NOMO-1 treated with DMSO at 0.1 percent for 48 hours (cell line): Measurements from ENCODE around the gene GTF3C1.
"Not testable (repeated sequence)": the region's sequence is repeated elsewhere in the genome, so short reads cannot be mapped to it uniquely, and the experiment has no call there.

ENCODE experiments used
- DNase-seq: peaks from one replicate; lab custom pipeline; 2025; ENCODE audit not compliant: unreplicated experiment; lab: John Stamatoyannopoulos, UW

Gene GTF3C1

DNA sequence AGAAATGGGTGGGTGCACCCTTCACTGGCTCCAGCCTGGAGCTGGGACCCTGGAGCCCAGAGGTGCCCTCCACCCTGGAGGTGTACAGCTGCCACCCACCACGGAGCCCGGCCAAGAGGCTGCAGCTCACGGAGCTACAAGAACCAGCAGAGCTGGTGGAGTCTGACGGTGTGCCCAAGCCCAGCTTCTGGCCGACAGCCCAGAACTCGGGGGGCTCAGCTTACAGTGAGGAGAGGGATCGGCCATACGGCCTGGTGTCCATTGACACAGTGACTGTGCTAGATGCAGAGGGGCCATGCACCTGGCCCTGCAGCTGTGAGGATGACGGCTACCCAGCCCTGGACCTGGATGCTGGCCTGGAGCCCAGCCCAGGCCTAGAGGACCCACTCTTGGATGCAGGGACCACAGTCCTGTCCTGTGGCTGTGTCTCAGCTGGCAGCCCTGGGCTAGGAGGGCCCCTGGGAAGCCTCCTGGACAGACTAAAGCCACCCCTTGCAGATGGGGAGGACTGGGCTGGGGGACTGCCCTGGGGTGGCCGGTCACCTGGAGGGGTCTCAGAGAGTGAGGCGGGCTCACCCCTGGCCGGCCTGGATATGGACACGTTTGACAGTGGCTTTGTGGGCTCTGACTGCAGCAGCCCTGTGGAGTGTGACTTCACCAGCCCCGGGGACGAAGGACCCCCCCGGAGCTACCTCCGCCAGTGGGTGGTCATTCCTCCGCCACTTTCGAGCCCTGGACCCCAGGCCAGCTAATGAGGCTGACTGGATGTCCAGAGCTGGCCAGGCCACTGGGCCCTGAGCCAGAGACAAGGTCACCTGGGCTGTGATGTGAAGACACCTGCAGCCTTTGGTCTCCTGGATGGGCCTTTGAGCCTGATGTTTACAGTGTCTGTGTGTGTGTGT is 100.9 kb downstream of the GTF3C1 start:
- DNase-seq = no peak

GRCh38 chr16:27447301-27447700 is 102.4 kb downstream of the GTF3C1 start:
- no peak for DNase-seq

- DNase-seq = no peak
These were observed 103.0 kb downstream of the GTF3C1 start for GRCh38 chr16:27446721-27447120.

GRCh38 chr16:27445502-27446175 is 104.1 kb downstream of the GTF3C1 start:
- no peak for DNase-seq

GRCh38 chr16:27444470-27444869 is 105.2 kb downstream of the GTF3C1 start:
- DNase-seq = no peak

GRCh38 chr16:27444015-27444414 is 105.7 kb downstream of the GTF3C1 start:
- no peak for DNase-seq

GRCh38 chr16:27441998-27442397 is 107.7 kb downstream of the GTF3C1 start:
- DNase-seq = no peak

GRCh38 chr16:27441276-27441675 is 108.4 kb downstream of the GTF3C1 start:
- no peak for DNase-seq

DNA sequence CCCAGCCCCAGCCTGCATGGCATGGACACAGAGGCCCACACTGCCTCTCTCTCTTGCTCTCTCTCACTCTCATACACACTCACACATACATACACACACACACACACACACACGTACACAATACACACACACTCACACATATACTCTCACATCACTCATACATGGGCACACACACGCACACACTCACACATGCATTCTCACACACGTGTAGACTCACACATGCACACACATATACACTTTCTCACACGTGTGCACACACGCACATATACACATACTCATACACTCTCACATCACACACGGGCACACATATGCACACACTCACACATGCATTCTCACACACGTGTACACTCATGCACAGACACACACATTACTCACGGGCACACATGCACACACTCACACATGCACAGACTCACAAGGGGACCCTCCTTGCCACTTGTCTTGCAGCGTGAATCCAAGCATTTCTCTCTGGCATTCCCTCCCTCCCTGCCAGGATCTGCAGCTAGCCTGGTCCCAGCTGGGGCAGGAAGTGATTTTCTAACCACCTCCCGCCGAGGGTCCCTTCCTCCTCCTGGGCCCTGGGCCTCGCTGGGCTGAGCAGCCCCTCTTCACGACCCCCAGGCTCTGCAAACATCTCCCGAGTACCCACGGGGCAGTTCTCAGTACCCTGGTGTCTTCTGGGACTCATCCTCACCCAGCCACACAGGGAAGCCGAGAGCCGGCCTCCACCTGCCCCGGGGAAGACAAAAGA is 110.3 kb downstream of the GTF3C1 start:
- DNase-seq = no peak

GRCh38 chr16:27437946-27438345 is 111.8 kb downstream of the GTF3C1 start:
- DNase-seq = no peak

GRCh38 chr16:27436921-27437650 is 112.6 kb downstream of the GTF3C1 start:
- no peak for DNase-seq

- DNase-seq = no peak
These were observed 113.6 kb downstream of the GTF3C1 start for GRCh38 chr16:27436065-27436464.

- DNase-seq = not testable (repeated sequence)
These were observed 114.6 kb downstream of the GTF3C1 start for GRCh38 chr16:27435146-27435545.

GRCh38 chr16:27434141-27435051 is 115.3 kb downstream of the GTF3C1 start:
- no peak for DNase-seq

- DNase-seq = no peak
These were observed 116.1 kb downstream of the GTF3C1 start for GRCh38 chr16:27433636-27434035.

DNA sequence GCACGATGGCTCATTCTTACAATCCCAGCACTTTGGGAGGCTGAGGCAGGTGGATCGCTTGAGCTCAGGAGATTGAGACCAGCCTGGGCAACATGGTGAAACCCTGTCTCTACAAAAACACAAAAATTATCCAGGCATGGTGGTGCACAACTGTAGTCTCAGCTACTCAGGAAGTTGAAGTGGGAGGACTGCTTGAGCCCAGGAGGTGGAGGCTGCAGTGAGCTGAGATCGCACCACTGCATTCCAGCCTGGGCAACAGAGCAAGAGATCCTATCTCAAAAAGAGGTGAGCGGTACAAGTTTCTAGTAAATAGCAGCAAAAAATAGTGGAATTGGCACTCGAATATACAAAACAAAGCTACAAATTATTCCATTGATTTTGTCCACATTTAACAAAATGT is 116.5 kb downstream of the GTF3C1 start:
- not testable (repeated sequence) for DNase-seq

GRCh38 chr16:27432558-27432957 is 117.2 kb downstream of the GTF3C1 start:
- no peak for DNase-seq

GRCh38 chr16:27431773-27432532 is 117.8 kb downstream of the GTF3C1 start:
- no peak for DNase-seq

DNA sequence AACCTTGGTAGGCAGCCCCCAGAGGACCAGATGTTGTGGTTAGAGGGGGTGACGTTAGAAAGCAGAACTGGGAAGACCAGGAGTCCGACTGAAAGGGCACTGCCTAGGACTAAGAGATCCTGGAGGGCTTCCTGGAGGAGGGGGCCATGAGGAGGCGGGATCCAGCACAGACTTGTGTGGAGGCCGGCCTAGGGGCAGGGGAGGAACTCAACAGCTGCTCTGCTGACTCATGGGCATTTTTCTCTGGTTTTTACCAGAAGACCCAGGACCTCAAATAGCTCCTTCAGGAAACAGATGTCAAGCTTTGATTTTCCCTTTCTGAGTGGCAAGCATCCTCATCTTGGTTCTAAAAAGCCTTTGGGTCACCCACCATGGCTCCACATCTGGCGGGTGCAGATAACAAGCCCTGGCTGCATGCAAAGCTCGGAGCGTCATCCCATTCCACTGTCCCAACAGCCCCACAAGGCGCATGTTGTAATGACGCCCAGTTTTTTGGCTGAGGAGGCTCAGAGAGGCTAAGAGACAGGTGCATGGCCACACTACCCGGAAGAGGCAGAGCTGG is 118.7 kb downstream of the GTF3C1 start:
- no peak for DNase-seq
